B cell (primary cell): ENCODE measurements around the gene SIRT7. TPM values are rescaled to one million over a fixed set of nuclear protein-coding genes. Genes with fewer than 3 reads are reported as not detected.
A peak's percentile ranks its signal among the peaks of the same experiment; 100 is the strongest.

ENCODE experiments used
- ATAC-seq: fragments of 200-7000 bp; cut with Tn5 transposase; one replicate; pipeline ENCODE4 v1.10.0; 2021; ENCODE audit warnings: low read depth, mild to moderate bottlenecking, moderate number of reproducible peaks, moderate library complexity
- CTCF ChIA-PET: fragments of 350-600 bp; sonication (Branson Sonifier 250); formaldehyde crosslinking; loops from one replicate; lab custom pipeline; 2021; ENCODE audit warnings: antibody characterized with exemption, inconsistent platforms; lab: Charles Lee
- POLR2A ChIA-PET: fragments of 350-600 bp; sonication (Branson Sonifier 250); formaldehyde crosslinking; loops from one replicate; lab custom pipeline; 2021; ENCODE audit warnings: antibody characterized with exemption; lab: Charles Lee
- DNase-seq: peaks from one replicate; pipeline ENCODE4 v3.0.0; 2013
- H2AFZ ChIP-seq: 2 replicates; pipeline ENCODE4 v1.6.1; 2012; ENCODE audit warnings: mild to moderate bottlenecking, low read depth, low read length; ENCODE audit not compliant: insufficient read depth, poor library complexity, severe bottlenecking
- H3K27ac ChIP-seq, 2 donors: 1 replicate in 1 of 2; 2 replicates in 1 of 2; pipeline ENCODE4 v1.5.1; 2012 to 2013; ENCODE audit warnings: low read length in 2 of 2, mild to moderate bottlenecking in 2 of 2, moderate library complexity in 1 of 2
- H3K27me3 ChIP-seq, 4 experiments: fragments of 200-600 bp in 1 of 4; sonication (generic) in 1 of 4; replicated peaks in 1 of 4; 1 replicate in 2 of 4; 2 replicates in 2 of 4; pipeline versions ENCODE4 v1.6.1 to v1.7.0; 2013 to 2016; ENCODE audit warnings: low read length in 3 of 4, mild to moderate bottlenecking in 2 of 4, mixed read lengths in 1 of 4, moderate library complexity in 1 of 4; ENCODE audit not compliant: insufficient read depth in 4 of 4, control insufficient read depth in 3 of 4; ENCODE audit errors: control extremely low read depth in 1 of 4
- H3K36me3 ChIP-seq, 2 experiments: replicated peaks in 1 of 2; 1 replicate in 1 of 2; 2 replicates in 1 of 2; pipeline versions ENCODE4 v1.6.1 to v1.7.1; 2013; ENCODE audit warnings: low read length in 1 of 2; ENCODE audit not compliant: insufficient read depth in 2 of 2, control insufficient read depth in 1 of 2; ENCODE audit errors: control extremely low read depth in 1 of 2, extremely low read depth in 1 of 2
- H3K4me1 ChIP-seq, 2 donors: fragments of 200-600 bp in 1 of 2; sonication (generic) in 1 of 2; 1 replicate in 1 of 2; 2 replicates in 1 of 2; pipeline versions ENCODE4 v1.5.1 to v1.6.1; 2013 to 2017; ENCODE audit warnings: low read length in 2 of 2; ENCODE audit not compliant: control insufficient read depth in 2 of 2, insufficient read depth in 2 of 2
- H3K4me2 ChIP-seq: replicated peaks from 2 replicates; pipeline ENCODE3; 2012; ENCODE audit warnings: mild to moderate bottlenecking, low read depth, low read length; ENCODE audit not compliant: poor library complexity, severe bottlenecking
- H3K4me3 ChIP-seq, 5 experiments: fragments of 200-600 bp in 1 of 5; sonication (generic) in 1 of 5; 1 replicate in 3 of 5; 2 replicates in 2 of 5; pipeline versions ENCODE4 v1.5.1 to v1.7.0; 2011 to 2016; ENCODE audit warnings: low read length in 4 of 5, mild to moderate bottlenecking in 4 of 5, low read depth in 2 of 5, control low read depth in 1 of 5, moderate library complexity in 1 of 5; ENCODE audit not compliant: insufficient read depth in 1 of 5; ENCODE audit errors: control extremely low read depth in 1 of 5, extremely low read depth in 1 of 5
- H3K79me2 ChIP-seq: fragments of 200-600 bp; sonication (generic); one replicate; pipeline ENCODE4 v1.6.0; 2016; ENCODE audit warnings: low read length; ENCODE audit not compliant: control insufficient read depth, insufficient read depth
- H3K9ac ChIP-seq: fragments of 200-600 bp; sonication (generic); 2 replicates; pipeline ENCODE4 v1.6.1; 2017; ENCODE audit warnings: mild to moderate bottlenecking, low read length, moderate library complexity
- H3K9me3 ChIP-seq, 3 donors: one replicate each; pipeline versions ENCODE4 v1.6.1 to v1.7.1; 2013; ENCODE audit warnings: low read length in 2 of 3; ENCODE audit not compliant: control insufficient read depth in 2 of 3, insufficient read depth in 1 of 3; ENCODE audit errors: control extremely low read depth in 1 of 3
- H4K20me1 ChIP-seq: 2 replicates; pipeline ENCODE4 v1.6.0; 2012; ENCODE audit warnings: mild to moderate bottlenecking, low read length; ENCODE audit not compliant: insufficient read depth, control insufficient read depth, poor library complexity, severe bottlenecking
- H3K27ac Mint-ChIP-seq: one replicate; pipeline ENCODE4 v1.8.0; 2021; ENCODE audit warnings: mixed read lengths
- H3K27me3 Mint-ChIP-seq: one replicate; pipeline ENCODE4 v1.8.0; 2021; ENCODE audit warnings: mixed read lengths
- H3K4me1 Mint-ChIP-seq: one replicate; pipeline ENCODE4 v1.8.0; 2021; ENCODE audit warnings: mixed read lengths
- H3K4me3 Mint-ChIP-seq: one replicate; pipeline ENCODE4 v1.8.0; 2021; ENCODE audit warnings: mixed read lengths
- H3K9me3 Mint-ChIP-seq: one replicate; pipeline ENCODE4 v1.8.0; 2022; ENCODE audit warnings: mixed read lengths; ENCODE audit not compliant: insufficient read depth
- EZH2 ChIP-seq: IDR thresholded peaks from 2 replicates; pipeline ENCODE4 v1.6.1; 2012; ENCODE audit warnings: borderline replicate concordance, low read depth, mild to moderate bottlenecking, moderate library complexity, low read length; ENCODE audit not compliant: insufficient read depth, poor library complexity, severe bottlenecking
- WGBS: methylation state at CpG from one replicate; pipeline ENCODE4 v1.1.5; 2013; ENCODE audit warnings: missing lambda C conversion rate; ENCODE audit not compliant: insufficient coverage; 5-methylcytosine and 5-hydroxymethylcytosine counted together
- intact Hi-C: fragments of 100-400 bp; cut with micrococcal nuclease; formaldehyde crosslinking; loops from one replicate; pipeline ENCODE4 v1.10.0; 2022
- polyA plus RNA-seq: library from polyadenylated mRNA; depleted of rRNA; stranded (reverse); fragments of >200 nt; gene quantifications from 2 replicates; pipeline ENCODE4 v1.2.3, GENCODE V29; 2012
- total RNA-seq, 2 donors: library from RNA; stranded (reverse); fragments of 120-200 nt in 1 of 2; gene quantifications; 1 replicate in 1 of 2; 2 replicates in 1 of 2; pipeline versions ENCODE4 v1.2.3 to v1.2.4, GENCODE V29; 2013 to 2022
- TF ChIP-seq, protein P1 (sequence below): fragments of 200-600 bp; IDR thresholded peaks from one replicate; pipeline ENCODE4 v1.8.0; 2022; ENCODE audit warnings: antibody characterized with exemption, mild to moderate bottlenecking

Gene SIRT7
- total and polyA plus RNA-seq, 2 donors (not counting 1 experiment from before 2014, with no cell fraction given), result 77.2 to 82.7 TPM

DNA sequence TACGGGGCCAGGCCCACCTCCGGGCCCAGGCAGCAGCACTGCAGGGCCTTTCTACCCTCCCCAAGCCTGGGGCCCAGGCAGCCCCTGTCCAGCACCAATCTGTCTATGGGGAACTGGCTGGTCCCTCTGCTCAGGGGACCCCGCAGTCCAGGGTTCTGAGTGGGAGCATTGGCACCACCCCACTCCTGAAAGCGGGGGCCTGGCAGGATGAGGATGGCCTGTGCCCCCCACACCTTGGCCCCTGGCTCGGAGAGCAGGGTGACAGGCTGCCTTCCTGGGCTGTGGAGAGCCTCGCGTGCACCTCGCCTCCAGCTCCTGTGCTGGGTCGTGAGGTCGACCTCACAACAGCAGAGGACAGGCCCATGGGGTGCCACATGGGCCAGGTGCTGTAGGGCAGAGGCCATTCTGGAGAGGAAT, 14.6 kb downstream of the SIRT7 start:
- CTCF ChIA-PET, result no interaction called here
- no peak overlapping the region for H3K9ac ChIP-seq
- Mint-ChIP-seq H3K27ac (no peak overlapping the region), H3K4me3 (no peak overlapping the region), H3K4me1 (peaks cover 5% of the 10 kb centered on the region), H3K9me3 (no peaks in the 10 kb centered on the region), H3K27me3 (peaks cover 7% of the 10 kb centered on the region)
- peaks cover 6 to 15% of the 10 kb centered on the region in 2 donors for H3K4me1 ChIP-seq
- H3K36me3 ChIP-seq, result peaks cover 0 to 41% of the 10 kb centered on the region in 2 experiments
- WGBS, result 97% methylated on average over 10 of the region's 10 CpGs
- DNase-seq (no peak), ATAC-seq (no peak)
- POLR2A ChIA-PET, result no interaction called here
- H3K4me3 ChIP-seq, result no peak overlapping the region
- TF ChIP-seq, protein P1, sequence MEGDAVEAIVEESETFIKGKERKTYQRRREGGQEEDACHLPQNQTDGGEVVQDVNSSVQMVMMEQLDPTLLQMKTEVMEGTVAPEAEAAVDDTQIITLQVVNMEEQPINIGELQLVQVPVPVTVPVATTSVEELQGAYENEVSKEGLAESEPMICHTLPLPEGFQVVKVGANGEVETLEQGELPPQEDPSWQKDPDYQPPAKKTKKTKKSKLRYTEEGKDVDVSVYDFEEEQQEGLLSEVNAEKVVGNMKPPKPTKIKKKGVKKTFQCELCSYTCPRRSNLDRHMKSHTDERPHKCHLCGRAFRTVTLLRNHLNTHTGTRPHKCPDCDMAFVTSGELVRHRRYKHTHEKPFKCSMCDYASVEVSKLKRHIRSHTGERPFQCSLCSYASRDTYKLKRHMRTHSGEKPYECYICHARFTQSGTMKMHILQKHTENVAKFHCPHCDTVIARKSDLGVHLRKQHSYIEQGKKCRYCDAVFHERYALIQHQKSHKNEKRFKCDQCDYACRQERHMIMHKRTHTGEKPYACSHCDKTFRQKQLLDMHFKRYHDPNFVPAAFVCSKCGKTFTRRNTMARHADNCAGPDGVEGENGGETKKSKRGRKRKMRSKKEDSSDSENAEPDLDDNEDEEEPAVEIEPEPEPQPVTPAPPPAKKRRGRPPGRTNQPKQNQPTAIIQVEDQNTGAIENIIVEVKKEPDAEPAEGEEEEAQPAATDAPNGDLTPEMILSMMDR, result no peak
- TF ChIP-seq EZH2, result no peak
- no peak overlapping the region for H3K4me2 ChIP-seq
- peaks cover 4% of the 10 kb centered on the region for H3K79me2 ChIP-seq
- no peaks in the 10 kb centered on the region for H4K20me1 ChIP-seq
- no peaks in the 10 kb centered on the region for H3K9me3 ChIP-seq
- no peak overlapping the region for H3K27ac ChIP-seq
- H3K27me3 ChIP-seq, result peaks cover 0 to 20% (median 7%) of the 10 kb centered on the region in 4 experiments
- H2AFZ ChIP-seq, result no peak overlapping the region
- intact Hi-C loops, result no loop called here

DNA sequence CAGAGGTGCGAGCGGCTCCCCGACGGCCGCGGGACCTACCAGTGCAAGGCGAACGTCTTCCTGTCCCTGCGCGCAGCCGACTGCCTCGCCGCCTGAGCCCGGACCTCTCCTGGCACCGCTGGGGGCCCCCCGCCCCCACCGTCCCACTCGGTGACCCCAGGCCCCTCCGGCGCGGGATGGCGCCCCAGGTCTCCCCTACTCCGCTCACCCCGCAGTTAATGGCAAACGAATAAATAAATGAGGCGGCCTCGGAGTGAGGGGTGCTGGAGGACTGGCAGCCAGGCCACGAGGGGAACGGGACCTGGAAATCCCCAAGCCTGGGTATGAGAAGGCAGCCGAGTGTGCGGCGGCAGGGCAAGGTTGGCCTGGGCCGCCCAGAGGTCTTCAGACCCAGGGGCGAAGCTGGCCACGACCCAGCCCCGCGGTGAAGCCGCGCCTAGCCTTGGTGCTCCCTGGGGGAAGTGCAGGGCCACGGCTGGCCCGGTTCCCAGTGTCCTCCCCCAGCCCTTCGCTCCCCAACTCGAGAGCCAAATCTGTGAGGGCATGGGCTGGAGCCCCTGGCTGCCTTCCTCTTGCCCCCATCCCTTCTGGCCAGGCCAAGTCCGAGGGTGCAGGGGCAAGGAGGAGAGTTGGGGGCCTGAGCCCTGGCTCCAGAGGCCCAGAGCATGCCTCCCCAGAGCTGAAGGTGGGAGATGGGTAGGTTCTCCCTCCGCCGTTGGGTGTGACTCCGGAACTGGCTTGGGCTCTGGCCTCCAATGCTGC, 15.1 kb downstream of the SIRT7 start:
- Histone ChIP-seq H4K20me1 (no peaks in the 10 kb centered on the region), H3K4me2 (peak overlapping the region; percentile 65), H2AFZ (no peak overlapping the region), H3K36me3 (peaks cover 0 to 46% of the 10 kb centered on the region in 2 experiments), H3K9me3 (no peaks in the 10 kb centered on the region), H3K27ac (no peak overlapping the region), H3K4me3 (peak overlapping the region in 1 of 5 experiments; percentile 9), H3K4me1 (peaks cover 6 to 15% of the 10 kb centered on the region in 2 donors), H3K27me3 (peaks cover 0 to 20% (median 7%) of the 10 kb centered on the region in 4 experiments), H3K79me2 (peaks cover 4% of the 10 kb centered on the region), H3K9ac (peak overlapping the region; percentile 26)
- Mint-ChIP-seq H3K27ac (no peak overlapping the region), H3K27me3 (peaks cover 7% of the 10 kb centered on the region), H3K4me1 (peaks cover 5% of the 10 kb centered on the region), H3K4me3 (no peak overlapping the region), H3K9me3 (no peaks in the 10 kb centered on the region)
- ChIA-PET POLR2A (interaction anchor here (0.6 kb wide), 1 partner anchor 20 kb away, joined by 4 read pairs; no protein-coding TSS in a partner anchor), CTCF (no interaction called here)
- intact Hi-C loops, result no loop called here
- TF ChIP-seq, protein P1, result no peak
- no peak for TF ChIP-seq EZH2
- DNase-seq, result no peak
- 39% methylated on average over 44 of the region's 47 CpGs for WGBS
- ATAC-seq, result peak; percentile 24
